ENCODE results near the gene IGDCC3.

The IGDCC3 gene

DNA sequence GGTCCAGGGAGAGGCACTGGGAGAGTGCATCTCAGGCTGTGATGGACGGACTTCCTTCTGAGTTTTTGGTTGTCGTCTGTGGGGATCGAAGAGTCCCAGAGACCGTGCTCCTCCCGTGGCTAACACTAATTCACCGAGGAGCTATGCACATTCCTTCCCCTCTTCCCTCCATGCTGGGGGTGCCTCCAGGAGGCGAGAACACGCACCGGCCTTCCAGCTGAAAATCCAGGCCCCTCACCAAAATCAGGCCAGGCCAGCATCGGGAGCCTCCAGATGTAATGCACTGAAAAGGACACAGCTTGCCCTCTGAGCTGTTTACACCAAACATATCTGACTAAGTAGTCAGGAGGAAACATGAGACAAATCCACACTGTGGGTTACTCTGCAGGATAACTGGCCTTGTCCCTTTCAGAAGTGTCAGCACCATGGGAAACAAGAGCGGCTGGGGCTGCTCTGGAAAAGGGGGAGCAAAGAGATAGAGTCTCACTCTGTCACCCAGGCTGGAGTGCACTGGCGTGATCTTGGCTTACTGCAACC lies 67.9 kb downstream of the IGDCC3 start:
- no peaks in the 10 kb centered on the region for H3K9me3 ChIP-seq (ENCODE audit: low read depth, low read length)
- no peak for TF ChIP-seq EZH2 (IDR thresholded peaks at IDR 0.05)
- TF ChIP-seq POLR2AphosphoS5 (IDR thresholded peaks at IDR 0.05; ENCODE audit: borderline replicate concordance, low read depth, low read length) = no peak
- TF ChIP-seq FOXP2 (optimal IDR thresholded peaks at IDR 0.05; ENCODE audit: control extremely low read depth, extremely low read length, insufficient read depth) = no peak
- H3K36me3 ChIP-seq (ENCODE audit: insufficient read depth, low read length) = no peaks in the 10 kb centered on the region
- no peak overlapping the region for H3K9ac ChIP-seq (ENCODE audit: insufficient read length)
- no peak for DNase-seq (ENCODE audit: low read depth, low spot score)
- H3K4me3 ChIP-seq = no peak overlapping the region
- no peak overlapping the region for H3K27ac ChIP-seq

DNA sequence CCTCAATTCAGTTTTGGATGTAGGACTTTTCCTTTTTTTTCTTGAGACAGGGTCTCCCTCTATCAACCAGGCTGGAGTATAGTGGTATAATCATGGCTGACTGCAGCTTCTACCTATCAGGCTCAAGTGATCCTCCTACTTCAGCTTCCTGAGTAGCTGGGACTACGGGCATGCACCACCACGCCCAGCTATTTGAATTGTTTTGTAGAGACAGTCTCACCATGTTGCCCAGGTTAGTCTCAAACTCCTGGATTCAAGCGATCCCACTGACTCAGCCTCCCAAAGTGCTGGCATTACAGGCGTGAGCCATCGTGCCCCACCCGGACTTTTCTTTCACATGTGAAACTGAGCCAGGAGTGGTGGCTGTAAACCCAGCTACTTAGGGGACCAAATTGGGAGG lies 69.8 kb downstream of the IGDCC3 start:
- no peak for TF ChIP-seq FOXP2 (optimal IDR thresholded peaks at IDR 0.05; ENCODE audit: control extremely low read depth, extremely low read length, insufficient read depth)
- no peak for TF ChIP-seq EZH2 (IDR thresholded peaks at IDR 0.05)
- no peak for TF ChIP-seq POLR2AphosphoS5 (IDR thresholded peaks at IDR 0.05; ENCODE audit: borderline replicate concordance, low read depth, low read length)
- Histone ChIP-seq H3K4me3 (no peak overlapping the region), H3K9me3 (ENCODE audit: low read depth, low read length) (no peaks in the 10 kb centered on the region), H3K9ac (ENCODE audit: insufficient read length) (no peak overlapping the region), H3K27ac (no peak overlapping the region), H3K36me3 (ENCODE audit: insufficient read depth, low read length) (no peaks in the 10 kb centered on the region)
- no peak for DNase-seq (ENCODE audit: low read depth, low spot score)

DNA sequence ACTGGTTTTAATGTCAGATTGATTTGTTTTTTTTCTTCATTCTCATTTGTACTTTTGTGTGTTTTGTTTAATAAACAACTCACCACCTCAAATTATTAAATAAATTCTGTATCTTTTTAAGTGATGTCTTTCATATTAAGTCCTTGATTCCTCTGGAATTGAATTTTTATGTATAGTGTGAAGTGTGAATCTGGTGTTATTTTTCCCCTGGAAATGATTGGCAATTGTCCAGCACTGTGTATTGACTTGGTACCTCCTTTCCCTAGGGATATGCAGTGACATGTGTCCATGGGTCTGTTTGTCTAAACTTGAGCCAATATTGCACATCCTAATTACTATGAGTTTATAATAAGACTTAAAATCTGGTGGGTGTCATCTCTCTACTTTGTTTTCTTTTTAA lies 71.3 kb downstream of the IGDCC3 start:
- TF ChIP-seq POLR2AphosphoS5 (IDR thresholded peaks at IDR 0.05; ENCODE audit: borderline replicate concordance, low read depth, low read length) = no peak
- TF ChIP-seq FOXP2 (optimal IDR thresholded peaks at IDR 0.05; ENCODE audit: control extremely low read depth, extremely low read length, insufficient read depth) = no peak
- no peak for TF ChIP-seq EZH2 (IDR thresholded peaks at IDR 0.05)
- DNase-seq (ENCODE audit: low read depth, low spot score) = no peak
- no peaks in the 10 kb centered on the region for H3K36me3 ChIP-seq (ENCODE audit: insufficient read depth, low read length)
- H3K27ac ChIP-seq = 0 out of 2 replicates have a peak overlapping the region, but pooled peaks have one; percentile 2
- H3K9me3 ChIP-seq (ENCODE audit: low read depth, low read length) = no peaks in the 10 kb centered on the region
- no peak overlapping the region for H3K4me3 ChIP-seq
- no peak overlapping the region for H3K9ac ChIP-seq (ENCODE audit: insufficient read length)

DNA sequence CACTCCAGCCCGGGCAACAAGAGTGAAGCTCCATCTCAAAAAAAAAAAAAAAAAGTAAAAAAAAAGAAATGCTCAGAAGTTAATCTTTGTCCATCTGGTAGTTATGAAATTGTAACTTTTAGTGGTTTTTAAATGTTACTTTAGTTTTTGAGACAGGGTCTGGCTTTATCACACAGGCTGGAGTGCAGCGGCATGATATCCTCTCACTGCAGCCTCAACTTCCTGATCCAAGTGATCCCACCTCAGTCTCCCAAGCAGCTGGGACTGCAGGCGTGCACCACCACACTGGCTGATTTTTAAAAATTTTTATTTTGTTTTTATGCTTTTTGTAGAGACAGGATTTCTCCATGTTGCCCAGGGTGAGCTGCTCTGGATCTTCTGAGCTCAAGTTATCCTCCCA lies 72.0 kb downstream of the IGDCC3 start:
- TF ChIP-seq EZH2 (IDR thresholded peaks at IDR 0.05) (no peak), POLR2AphosphoS5 (IDR thresholded peaks at IDR 0.05; ENCODE audit: borderline replicate concordance, low read depth, low read length) (no peak), FOXP2 (optimal IDR thresholded peaks at IDR 0.05; ENCODE audit: control extremely low read depth, extremely low read length, insufficient read depth) (no peak)
- H3K9me3 ChIP-seq (ENCODE audit: low read depth, low read length) = no peaks in the 10 kb centered on the region
- H3K9ac ChIP-seq (ENCODE audit: insufficient read length) = no peak overlapping the region
- H3K27ac ChIP-seq = peak overlapping the region; percentile 2; the same call in 1 of the 2 replicates
- no peak overlapping the region for H3K4me3 ChIP-seq
- H3K36me3 ChIP-seq (ENCODE audit: insufficient read depth, low read length) = no peaks in the 10 kb centered on the region
- DNase-seq (ENCODE audit: low read depth, low spot score) = no peak

DNA sequence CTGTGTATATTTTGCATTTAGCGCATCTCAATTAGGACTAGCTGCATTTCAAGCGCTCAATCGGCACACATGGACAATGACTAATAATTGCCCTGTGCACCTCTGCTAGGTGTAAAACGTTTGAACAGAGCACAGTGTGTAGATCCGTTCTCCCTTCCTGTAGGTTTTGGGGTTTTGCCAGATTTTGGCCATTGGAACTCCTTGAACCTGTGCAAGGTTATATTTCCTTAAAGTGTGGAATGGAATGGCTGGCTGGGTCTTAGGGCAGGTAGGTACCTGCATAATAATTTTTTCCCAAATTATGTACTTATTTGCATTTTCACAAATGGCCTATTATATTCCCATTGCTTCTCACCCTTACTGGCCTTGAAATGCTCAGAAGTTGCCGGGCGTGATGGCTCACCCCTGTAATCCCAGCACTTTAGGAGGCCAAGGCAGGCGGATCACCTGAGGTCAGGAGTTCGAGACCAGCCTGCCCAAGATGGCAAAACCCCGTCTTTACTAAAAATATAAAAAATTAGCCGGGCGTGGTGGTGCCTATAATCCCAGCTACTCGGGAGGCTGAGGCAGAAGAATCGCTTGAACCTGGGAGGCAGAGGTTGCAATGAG lies 72.5 kb downstream of the IGDCC3 start:
- H3K4me3 ChIP-seq = peak overlapping the region; percentile 64
- no peak for DNase-seq (ENCODE audit: low read depth, low spot score)
- TF ChIP-seq EZH2 (IDR thresholded peaks at IDR 0.05) = no peak
- TF ChIP-seq FOXP2 (optimal IDR thresholded peaks at IDR 0.05; ENCODE audit: control extremely low read depth, extremely low read length, insufficient read depth) = no peak
- TF ChIP-seq POLR2AphosphoS5 (IDR thresholded peaks at IDR 0.05; ENCODE audit: borderline replicate concordance, low read depth, low read length) = peak; percentile 31; the same call in 1 of the 2 replicates
- no peaks in the 10 kb centered on the region for H3K9me3 ChIP-seq (ENCODE audit: low read depth, low read length)
- H3K9ac ChIP-seq (ENCODE audit: insufficient read length) = no peak overlapping the region
- no peaks in the 10 kb centered on the region for H3K36me3 ChIP-seq (ENCODE audit: insufficient read depth, low read length)
- H3K27ac ChIP-seq = peak overlapping the region; percentile 79

DNA sequence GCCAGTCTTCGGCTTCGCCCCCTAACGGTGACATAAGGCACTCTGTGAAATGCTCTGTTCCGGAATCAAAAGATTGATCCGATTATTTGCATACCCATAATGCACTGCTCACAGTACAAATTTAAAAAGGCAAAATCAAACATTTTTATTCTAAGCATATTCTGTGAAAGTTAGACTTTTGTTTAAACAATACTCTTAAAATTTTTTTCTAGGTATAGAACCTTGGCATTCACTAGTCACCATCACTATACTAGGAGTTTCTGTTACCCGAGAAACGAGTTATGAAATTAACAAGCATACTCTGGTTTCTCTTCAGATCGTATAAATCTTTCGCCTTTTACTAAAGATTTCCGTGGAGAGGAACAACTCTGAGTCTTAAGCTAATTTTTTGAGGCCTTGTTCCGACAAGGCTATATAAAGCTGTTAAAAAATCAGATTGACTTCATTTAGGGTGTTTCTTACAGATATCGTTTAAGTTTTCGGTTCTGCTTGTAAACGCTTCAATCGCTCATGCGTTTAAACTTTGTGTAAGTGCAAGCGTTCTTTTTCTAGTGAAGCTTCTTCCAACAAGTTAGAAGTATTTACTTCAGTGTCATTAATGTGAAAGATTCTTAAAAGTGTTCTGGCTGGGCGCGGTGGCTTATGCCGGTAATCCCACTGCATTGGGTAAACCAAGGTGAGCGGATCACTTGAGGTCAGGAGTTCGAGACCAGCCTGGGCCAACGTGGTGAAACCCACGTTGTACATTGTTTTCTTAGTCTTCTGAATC lies 73.2 kb downstream of the IGDCC3 start, which contains the start of gene RNU5B-1:
Gene RNU5B-1 (plus strand): TSS at position 297 of the 769 bp plus-strand sequence.
- DNase-seq (ENCODE audit: low read depth, low spot score) = peak; percentile 99
- Histone ChIP-seq H3K27ac (peak within 1 kb of the TSS; percentile 96), H3K9me3 (ENCODE audit: low read depth, low read length) (no peaks in the 10 kb centered on the region), H3K4me3 (peak within 1 kb of the TSS; percentile 85), H3K36me3 (ENCODE audit: insufficient read depth, low read length) (no peaks in the 10 kb centered on the region), H3K9ac (ENCODE audit: insufficient read length) (peak within 1 kb of the TSS; percentile 83)
- TF ChIP-seq FOXP2 (optimal IDR thresholded peaks at IDR 0.05; ENCODE audit: control extremely low read depth, extremely low read length, insufficient read depth) = peak; percentile 27
- peak; percentile 100 for TF ChIP-seq POLR2AphosphoS5 (IDR thresholded peaks at IDR 0.05; ENCODE audit: borderline replicate concordance, low read depth, low read length)
- no peak for TF ChIP-seq EZH2 (IDR thresholded peaks at IDR 0.05)

DNA sequence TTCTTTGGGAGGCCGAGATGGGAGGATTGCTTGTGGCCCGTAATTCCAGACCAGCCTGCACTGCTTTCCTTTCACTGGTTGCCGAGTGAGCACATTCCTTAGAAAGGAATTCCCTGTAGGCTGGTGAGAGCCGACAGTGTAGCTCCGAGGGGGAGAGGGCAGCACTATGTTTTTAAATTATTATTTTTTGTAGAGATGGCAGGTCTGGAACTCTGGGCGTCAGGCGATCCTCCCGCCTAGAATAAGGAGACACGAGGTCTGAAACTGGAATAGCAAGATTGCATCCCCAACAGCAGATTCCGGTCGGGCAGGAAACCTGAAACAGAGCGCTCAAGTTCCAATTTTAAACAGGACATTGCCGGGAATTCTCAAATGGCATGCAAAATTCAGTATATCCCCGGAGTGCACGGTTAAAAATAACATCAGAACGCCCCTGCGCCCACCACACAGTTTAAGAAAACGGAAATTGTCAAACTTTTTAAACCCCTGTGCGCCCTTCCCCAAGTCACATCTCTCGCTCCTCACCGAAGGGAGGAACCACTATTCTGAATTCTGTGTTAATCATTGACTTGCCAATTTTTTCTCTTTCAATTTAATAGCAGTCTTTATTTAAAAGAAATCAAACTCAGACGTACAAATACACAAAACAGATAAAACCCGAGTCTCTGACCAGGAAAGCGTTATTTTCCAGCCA lies 74.0 kb downstream of the IGDCC3 start:
- peak; percentile 34 for DNase-seq (ENCODE audit: low read depth, low spot score)
- H3K27ac ChIP-seq = peak overlapping the region; percentile 96
- H3K4me3 ChIP-seq = peak overlapping the region; percentile 85
- no peak; the same call in 1 of the 2 replicates for TF ChIP-seq POLR2AphosphoS5 (IDR thresholded peaks at IDR 0.05; ENCODE audit: borderline replicate concordance, low read depth, low read length)
- TF ChIP-seq FOXP2 (optimal IDR thresholded peaks at IDR 0.05; ENCODE audit: control extremely low read depth, extremely low read length, insufficient read depth) = no peak
- TF ChIP-seq EZH2 (IDR thresholded peaks at IDR 0.05) = no peak
- no peaks in the 10 kb centered on the region for H3K9me3 ChIP-seq (ENCODE audit: low read depth, low read length)
- H3K36me3 ChIP-seq (ENCODE audit: insufficient read depth, low read length) = no peaks in the 10 kb centered on the region
- H3K9ac ChIP-seq (ENCODE audit: insufficient read length) = peak overlapping the region; percentile 83

DNA sequence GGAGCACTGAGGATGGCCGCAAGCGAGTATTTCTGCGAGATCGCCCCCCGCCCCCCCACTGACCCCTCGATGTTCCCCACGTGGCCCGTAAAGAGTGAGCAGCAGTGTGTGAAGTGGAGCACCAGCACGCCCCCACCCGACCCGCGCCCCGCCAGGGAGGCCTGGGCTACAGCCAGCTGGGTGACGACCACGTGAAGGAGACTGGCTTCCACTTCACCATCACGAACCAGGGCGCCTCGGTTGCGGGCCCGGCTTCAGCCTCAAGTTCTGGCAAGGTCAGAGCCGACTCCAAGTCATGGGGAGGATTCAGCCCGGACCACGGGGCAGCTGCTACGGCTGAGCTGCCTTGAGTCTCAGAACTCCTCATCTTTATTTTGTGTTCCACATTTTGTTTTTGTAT lies 75.7 kb downstream of the IGDCC3 start:
- Histone ChIP-seq H3K27ac (peak overlapping the region; percentile 39; the same call in 1 of the 2 replicates), H3K9me3 (ENCODE audit: low read depth, low read length) (no peaks in the 10 kb centered on the region)
- DNase-seq (ENCODE audit: low read depth, low spot score) = no peak

More for the DNA sequence above, 75.7 kb downstream of the IGDCC3 start:
- peak overlapping the region; percentile 22 for H3K9ac ChIP-seq (ENCODE audit: insufficient read length)
- no peaks in the 10 kb centered on the region for H3K36me3 ChIP-seq (ENCODE audit: insufficient read depth, low read length)
- no peak overlapping the region for H3K4me3 ChIP-seq
- TF ChIP-seq FOXP2 (optimal IDR thresholded peaks at IDR 0.05; ENCODE audit: control extremely low read depth, extremely low read length, insufficient read depth) (no peak), EZH2 (IDR thresholded peaks at IDR 0.05) (no peak), POLR2AphosphoS5 (IDR thresholded peaks at IDR 0.05; ENCODE audit: borderline replicate concordance, low read depth, low read length) (no peak)

Data from SK-N-MC (cell line).